WTC11 (cell line): ENCODE results near the gene UGT1A10. TPM values are rescaled to one million over a fixed set of nuclear protein-coding genes. Genes with fewer than 3 reads are reported as not detected.

Experiments
- ATAC-seq: fragments of 200-7000 bp; cut with Tn5 transposase; 2 replicates; pipeline ENCODE4 v1.10.0; 2021; ENCODE audit warnings: mild to moderate bottlenecking, moderate library complexity
- CTCF ChIA-PET: fragments of 300-600 bp; sonication (Branson Sonifier 250); formaldehyde crosslinking; loops from one replicate; lab custom pipeline; 2021; ENCODE audit warnings: antibody characterized with exemption; lab: Charles Lee
- POLR2A ChIA-PET: fragments of 350-600 bp; sonication (Branson Sonifier 250); formaldehyde crosslinking; loops from one replicate; lab custom pipeline; 2021; ENCODE audit warnings: antibody characterized with exemption; lab: Charles Lee
- DNase-seq: peaks from one replicate; pipeline ENCODE4 v3.0.0; 2021; ENCODE audit warnings: low spot score
- H3K27ac Mint-ChIP-seq: 2 replicates; pipeline ENCODE4 v1.8.0; 2021; ENCODE audit warnings: mixed read lengths
- H3K27me3 Mint-ChIP-seq: 2 replicates; pipeline ENCODE4 v1.8.0; 2021; ENCODE audit warnings: low read depth, mild to moderate bottlenecking, moderate library complexity, mixed read lengths
- H3K36me3 Mint-ChIP-seq: 2 replicates; pipeline ENCODE4 v1.8.0; 2021; ENCODE audit warnings: mixed read lengths
- H3K4me1 Mint-ChIP-seq: 2 replicates; pipeline ENCODE4 v1.8.0; 2022; ENCODE audit warnings: mixed read lengths
- H3K4me3 Mint-ChIP-seq: 2 replicates; pipeline ENCODE4 v1.8.0; 2021; ENCODE audit warnings: mild to moderate bottlenecking, moderate library complexity, mixed read lengths
- H3K9me3 Mint-ChIP-seq: 2 replicates; pipeline ENCODE4 v1.8.0; 2021; ENCODE audit warnings: mixed read lengths
- ESRRA ChIP-seq: sonication (generic); formaldehyde crosslinking; IDR thresholded peaks from 2 replicates; pipeline ENCODE4 v1.8.1; 2022; ENCODE audit warnings: mild to moderate bottlenecking, missing genetic modification reagents, borderline replicate concordance
- ETV6 ChIP-seq: sonication (generic); formaldehyde crosslinking; IDR thresholded peaks from 2 replicates; pipeline ENCODE4 v1.8.1; 2022; ENCODE audit warnings: mild to moderate bottlenecking, missing genetic modification reagents
- FOXP1 ChIP-seq: sonication (generic); formaldehyde crosslinking; IDR thresholded peaks from 2 replicates; pipeline ENCODE4 v1.8.0; 2022; ENCODE audit warnings: missing genetic modification reagents, mild to moderate bottlenecking, moderate library complexity, borderline replicate concordance
- MXD4 ChIP-seq: fragments of 250-450 bp; sonication (Bioruptor Pico); IDR thresholded peaks from 2 replicates; pipeline ENCODE4 v1.8.0; 2021; ENCODE audit warnings: mild to moderate bottlenecking, moderate library complexity, borderline replicate concordance
- NR3C1 ChIP-seq: sonication (generic); formaldehyde crosslinking; conservative IDR thresholded peaks from 2 replicates; pipeline ENCODE4 v1.8.1; 2023; ENCODE audit warnings: low read depth, mild to moderate bottlenecking, missing genetic modification reagents
- OVOL2 ChIP-seq: fragments of 250-450 bp; sonication (Bioruptor Pico); IDR thresholded peaks from 2 replicates; pipeline ENCODE4 v1.9.0; 2021; ENCODE audit warnings: mild to moderate bottlenecking, borderline replicate concordance
- PRRX2 ChIP-seq: fragments of 250-450 bp; sonication (Bioruptor Pico); IDR thresholded peaks from 2 replicates; pipeline ENCODE4 v1.8.0; 2021; ENCODE audit warnings: mild to moderate bottlenecking
- SMAD4 ChIP-seq: sonication (generic); formaldehyde crosslinking; IDR thresholded peaks from 2 replicates; pipeline ENCODE4 v1.8.0; 2022; ENCODE audit warnings: mild to moderate bottlenecking, missing genetic modification reagents
- ZNF232 ChIP-seq: sonication (generic); formaldehyde crosslinking; IDR thresholded peaks from 2 replicates; pipeline ENCODE4 v1.8.0; 2022; ENCODE audit warnings: mild to moderate bottlenecking, missing genetic modification reagents
- ZNF317 ChIP-seq: sonication (generic); formaldehyde crosslinking; IDR thresholded peaks from 2 replicates; pipeline ENCODE4 v1.8.1; 2023; ENCODE audit warnings: low read depth, mild to moderate bottlenecking, moderate library complexity, missing genetic modification reagents, borderline replicate concordance
- ZNF423 ChIP-seq: fragments of 250-450 bp; sonication (Bioruptor Pico); IDR thresholded peaks from 2 replicates; pipeline ENCODE4 v2.1.2; 2022; ENCODE audit warnings: mild to moderate bottlenecking, moderate library complexity
- total RNA-seq: library from RNA; stranded (reverse); gene quantifications from 3 replicates; pipeline ENCODE4 v1.2.3, GENCODE V29; 2021
- TF ChIP-seq, protein P1 (sequence below): fragments of 250-450 bp; sonication (Bioruptor Pico); IDR thresholded peaks from 2 replicates; pipeline ENCODE4 v1.9.0; 2021; ENCODE audit warnings: moderate library complexity, mild to moderate bottlenecking, inconsistent platforms, borderline replicate concordance
- TF ChIP-seq, protein P2 (sequence below): sonication (generic); formaldehyde crosslinking; IDR thresholded peaks from 2 replicates; pipeline ENCODE4 v1.8.1; 2023; ENCODE audit warnings: mild to moderate bottlenecking, missing genetic modification reagents
- TF ChIP-seq, protein P3 (sequence below): sonication (generic); formaldehyde crosslinking; IDR thresholded peaks from 2 replicates; pipeline ENCODE4 v1.8.1; 2023; ENCODE audit warnings: mild to moderate bottlenecking, missing genetic modification reagents, moderate library complexity
- TF ChIP-seq, protein P4 (sequence below): sonication (generic); formaldehyde crosslinking; IDR thresholded peaks from 2 replicates; pipeline ENCODE4 v1.8.1; 2022; ENCODE audit warnings: low read depth, missing genetic modification reagents, borderline replicate concordance
- TF ChIP-seq, protein P5 (sequence below): sonication (generic); formaldehyde crosslinking; IDR thresholded peaks from 2 replicates; pipeline ENCODE4 v1.8.0; 2023; ENCODE audit warnings: missing genetic modification reagents
- TF ChIP-seq, protein P6 (sequence below): sonication (generic); formaldehyde crosslinking; IDR thresholded peaks from 2 replicates; pipeline ENCODE4 v1.8.0; 2022; ENCODE audit warnings: mild to moderate bottlenecking, missing genetic modification reagents
- TF ChIP-seq, protein P7 (sequence below): sonication (generic); formaldehyde crosslinking; IDR thresholded peaks from 2 replicates; pipeline ENCODE4 v1.8.1; 2022; ENCODE audit warnings: low read depth, mild to moderate bottlenecking, moderate library complexity, missing genetic modification reagents, borderline replicate concordance
- TF ChIP-seq, protein P8 (sequence below): sonication (generic); formaldehyde crosslinking; IDR thresholded peaks from 2 replicates; pipeline ENCODE4 v1.8.0; 2023; ENCODE audit warnings: missing genetic modification reagents, mild to moderate bottlenecking, borderline replicate concordance

The UGT1A10 gene
- total RNA-seq, 1 experiment from 2014 or later, result not detected

DNA sequence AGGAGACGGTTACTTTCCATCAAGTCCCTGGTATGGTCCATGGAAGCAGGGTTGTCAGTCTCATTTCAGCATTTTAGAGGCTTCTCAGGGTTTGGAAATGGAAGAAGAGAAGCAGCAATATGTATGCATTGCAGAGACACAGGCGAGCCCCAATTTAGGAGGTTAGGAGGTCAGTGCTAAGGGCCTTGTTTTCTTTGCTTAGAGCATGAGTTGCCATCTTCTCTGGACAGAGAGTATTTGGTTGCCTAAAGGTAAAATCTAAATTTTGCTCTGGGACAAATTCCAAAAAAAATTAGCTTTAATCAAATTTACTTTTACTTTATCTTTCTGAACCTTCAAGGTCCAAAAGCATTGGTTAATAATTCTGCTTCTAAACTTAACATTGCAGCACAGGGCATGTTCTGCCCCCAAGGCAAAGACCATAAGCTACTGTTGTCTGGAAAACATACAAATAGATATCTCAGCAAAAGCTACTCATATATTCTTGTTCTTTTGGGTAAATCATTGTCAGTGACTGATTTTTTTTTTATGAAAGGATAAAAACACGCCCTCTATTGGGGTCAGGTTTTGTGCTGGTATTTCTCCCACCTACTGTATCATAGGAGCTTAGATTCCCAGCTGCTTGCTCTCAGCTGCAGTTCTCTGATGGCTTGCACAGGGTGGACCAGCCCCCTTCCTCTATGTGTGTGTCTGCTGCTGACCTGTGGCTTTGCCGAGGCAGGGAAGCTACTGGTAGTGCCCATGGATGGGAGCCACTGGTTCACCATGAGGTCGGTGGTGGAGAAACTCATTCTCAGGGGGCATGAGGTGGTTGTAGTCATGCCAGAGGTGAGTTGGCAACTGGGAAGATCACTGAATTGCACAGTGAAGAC is 35.3 kb downstream of the UGT1A10 start, which contains the start of gene UGT1A9:
UGT1A9 (plus strand) TSS at position 609 of the 872 bp plus-strand sequence; CDS start at position 646, 37 bp downstream.
- ChIA-PET CTCF (interaction anchor here (0.5 to 1.0 kb wide), 4 partner anchors 28 to 542 kb away, joined by 3 read pairs; no protein-coding TSS in a partner anchor), POLR2A (no interaction called here)
- peaks cover 7% of the 10 kb centered on the region for H3K4me1 Mint-ChIP-seq
- no peak within 1 kb of the TSS for H3K4me3 Mint-ChIP-seq
- H3K27me3 Mint-ChIP-seq, result no peaks in the 10 kb centered on the region
- DNase-seq, result no peak
- peaks cover 9% of the 10 kb centered on the region for H3K9me3 Mint-ChIP-seq
- no peak for ATAC-seq
- no peak within 1 kb of the TSS for H3K27ac Mint-ChIP-seq
- TF ChIP-seq OVOL2 (CRISPR knock-in tag), result no peak
- no peak for TF ChIP-seq FOXP1
- TF ChIP-seq ZNF423, result no peak
- TF ChIP-seq MXD4 (CRISPR knock-in tag), result no peak
- TF ChIP-seq, protein P1, sequence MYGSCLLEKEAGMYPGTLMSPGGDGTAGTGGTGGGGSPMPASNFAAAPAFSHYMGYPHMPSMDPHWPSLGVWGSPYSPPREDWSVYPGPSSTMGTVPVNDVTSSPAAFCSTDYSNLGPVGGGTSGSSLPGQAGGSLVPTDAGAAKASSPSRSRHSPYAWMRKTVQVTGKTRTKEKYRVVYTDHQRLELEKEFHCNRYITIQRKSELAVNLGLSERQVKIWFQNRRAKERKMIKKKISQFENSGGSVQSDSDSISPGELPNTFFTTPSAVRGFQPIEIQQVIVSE, result no peak
- no peak for TF ChIP-seq NR3C1 (CRISPR knock-in tag)
- TF ChIP-seq, protein P2, sequence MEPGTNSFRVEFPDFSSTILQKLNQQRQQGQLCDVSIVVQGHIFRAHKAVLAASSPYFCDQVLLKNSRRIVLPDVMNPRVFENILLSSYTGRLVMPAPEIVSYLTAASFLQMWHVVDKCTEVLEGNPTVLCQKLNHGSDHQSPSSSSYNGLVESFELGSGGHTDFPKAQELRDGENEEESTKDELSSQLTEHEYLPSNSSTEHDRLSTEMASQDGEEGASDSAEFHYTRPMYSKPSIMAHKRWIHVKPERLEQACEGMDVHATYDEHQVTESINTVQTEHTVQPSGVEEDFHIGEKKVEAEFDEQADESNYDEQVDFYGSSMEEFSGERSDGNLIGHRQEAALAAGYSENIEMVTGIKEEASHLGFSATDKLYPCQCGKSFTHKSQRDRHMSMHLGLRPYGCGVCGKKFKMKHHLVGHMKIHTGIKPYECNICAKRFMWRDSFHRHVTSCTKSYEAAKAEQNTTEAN (CRISPR knock-in tag), result no peak
- TF ChIP-seq SMAD4 (CRISPR knock-in tag), result no peak
- TF ChIP-seq, protein P3, sequence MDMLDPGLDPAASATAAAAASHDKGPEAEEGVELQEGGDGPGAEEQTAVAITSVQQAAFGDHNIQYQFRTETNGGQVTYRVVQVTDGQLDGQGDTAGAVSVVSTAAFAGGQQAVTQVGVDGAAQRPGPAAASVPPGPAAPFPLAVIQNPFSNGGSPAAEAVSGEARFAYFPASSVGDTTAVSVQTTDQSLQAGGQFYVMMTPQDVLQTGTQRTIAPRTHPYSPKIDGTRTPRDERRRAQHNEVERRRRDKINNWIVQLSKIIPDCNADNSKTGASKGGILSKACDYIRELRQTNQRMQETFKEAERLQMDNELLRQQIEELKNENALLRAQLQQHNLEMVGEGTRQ (CRISPR knock-in tag), result no peak
- TF ChIP-seq, all 79 proteins: peak for 0
- H3K36me3 Mint-ChIP-seq, result no peaks in the 10 kb centered on the region

DNA sequence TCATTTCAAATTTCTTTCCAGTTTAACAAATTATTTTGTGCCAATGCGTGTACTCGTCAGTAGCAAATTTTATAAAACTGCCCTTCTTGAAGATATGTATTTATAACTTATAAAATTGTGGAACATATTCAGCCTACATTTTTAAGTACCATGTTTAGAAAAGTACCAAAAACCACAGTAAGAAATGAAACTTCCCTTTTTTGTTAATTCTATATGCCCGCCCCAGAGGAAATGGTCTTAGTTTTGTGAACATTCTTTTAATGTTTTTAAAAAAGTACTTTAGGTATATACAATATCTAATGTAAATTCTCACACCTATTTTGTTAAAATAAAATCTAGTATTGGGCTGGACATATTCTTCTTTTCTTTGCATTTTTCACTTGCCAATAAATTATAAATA is 36.6 kb downstream of the UGT1A10 start:
- Mint-ChIP-seq H3K9me3 (peaks cover 9% of the 10 kb centered on the region), H3K4me1 (peaks cover 7% of the 10 kb centered on the region), H3K27ac (no peak overlapping the region), H3K4me3 (no peak overlapping the region), H3K36me3 (no peaks in the 10 kb centered on the region), H3K27me3 (no peaks in the 10 kb centered on the region)
- TF ChIP-seq ZNF232 (CRISPR knock-in tag), result no peak
- no peak for TF ChIP-seq PRRX2 (CRISPR knock-in tag)
- TF ChIP-seq, protein P4, sequence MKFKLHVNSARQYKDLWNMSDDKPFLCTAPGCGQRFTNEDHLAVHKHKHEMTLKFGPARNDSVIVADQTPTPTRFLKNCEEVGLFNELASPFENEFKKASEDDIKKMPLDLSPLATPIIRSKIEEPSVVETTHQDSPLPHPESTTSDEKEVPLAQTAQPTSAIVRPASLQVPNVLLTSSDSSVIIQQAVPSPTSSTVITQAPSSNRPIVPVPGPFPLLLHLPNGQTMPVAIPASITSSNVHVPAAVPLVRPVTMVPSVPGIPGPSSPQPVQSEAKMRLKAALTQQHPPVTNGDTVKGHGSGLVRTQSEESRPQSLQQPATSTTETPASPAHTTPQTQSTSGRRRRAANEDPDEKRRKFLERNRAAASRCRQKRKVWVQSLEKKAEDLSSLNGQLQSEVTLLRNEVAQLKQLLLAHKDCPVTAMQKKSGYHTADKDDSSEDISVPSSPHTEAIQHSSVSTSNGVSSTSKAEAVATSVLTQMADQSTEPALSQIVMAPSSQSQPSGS (CRISPR knock-in tag), result no peak
- no peak for TF ChIP-seq ETV6
- no peak for TF ChIP-seq ZNF317
- TF ChIP-seq, protein P5, sequence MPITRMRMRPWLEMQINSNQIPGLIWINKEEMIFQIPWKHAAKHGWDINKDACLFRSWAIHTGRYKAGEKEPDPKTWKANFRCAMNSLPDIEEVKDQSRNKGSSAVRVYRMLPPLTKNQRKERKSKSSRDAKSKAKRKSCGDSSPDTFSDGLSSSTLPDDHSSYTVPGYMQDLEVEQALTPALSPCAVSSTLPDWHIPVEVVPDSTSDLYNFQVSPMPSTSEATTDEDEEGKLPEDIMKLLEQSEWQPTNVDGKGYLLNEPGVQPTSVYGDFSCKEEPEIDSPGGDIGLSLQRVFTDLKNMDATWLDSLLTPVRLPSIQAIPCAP (CRISPR knock-in tag), result no peak
- TF ChIP-seq, protein P6, sequence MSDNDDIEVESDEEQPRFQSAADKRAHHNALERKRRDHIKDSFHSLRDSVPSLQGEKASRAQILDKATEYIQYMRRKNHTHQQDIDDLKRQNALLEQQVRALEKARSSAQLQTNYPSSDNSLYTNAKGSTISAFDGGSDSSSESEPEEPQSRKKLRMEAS, result no peak
- ATAC-seq (no peak), DNase-seq (no peak)
- ChIA-PET CTCF (no interaction called here), POLR2A (no interaction called here)

DNA sequence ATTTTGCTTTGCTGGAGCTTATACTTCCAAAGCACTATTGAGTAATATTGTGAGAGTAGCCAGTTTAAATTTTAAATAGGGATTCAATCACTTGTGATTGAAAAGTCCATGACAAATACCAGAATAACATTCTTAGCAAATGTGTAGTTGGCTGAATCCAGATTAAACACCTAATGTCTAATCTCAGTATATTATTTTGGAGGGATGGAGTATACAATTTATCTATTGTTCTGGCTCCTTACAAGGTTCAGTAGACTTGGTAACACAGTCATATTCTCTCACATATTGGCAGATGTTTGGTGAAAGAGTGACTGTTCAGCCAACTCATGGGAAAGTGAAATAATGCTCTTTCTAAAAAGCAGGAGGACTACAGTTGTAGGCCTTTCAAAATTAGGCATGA is 37.6 kb downstream of the UGT1A10 start:
- POLR2A ChIA-PET, result no interaction called here
- CTCF ChIA-PET, result no interaction called here
- no peak for TF ChIP-seq ESRRA (CRISPR knock-in tag)
- TF ChIP-seq, protein P7, sequence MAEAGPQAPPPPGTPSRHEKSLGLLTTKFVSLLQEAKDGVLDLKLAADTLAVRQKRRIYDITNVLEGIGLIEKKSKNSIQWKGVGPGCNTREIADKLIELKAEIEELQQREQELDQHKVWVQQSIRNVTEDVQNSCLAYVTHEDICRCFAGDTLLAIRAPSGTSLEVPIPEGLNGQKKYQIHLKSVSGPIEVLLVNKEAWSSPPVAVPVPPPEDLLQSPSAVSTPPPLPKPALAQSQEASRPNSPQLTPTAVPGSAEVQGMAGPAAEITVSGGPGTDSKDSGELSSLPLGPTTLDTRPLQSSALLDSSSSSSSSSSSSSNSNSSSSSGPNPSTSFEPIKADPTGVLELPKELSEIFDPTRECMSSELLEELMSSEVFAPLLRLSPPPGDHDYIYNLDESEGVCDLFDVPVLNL, result no peak
- TF ChIP-seq, protein P8, sequence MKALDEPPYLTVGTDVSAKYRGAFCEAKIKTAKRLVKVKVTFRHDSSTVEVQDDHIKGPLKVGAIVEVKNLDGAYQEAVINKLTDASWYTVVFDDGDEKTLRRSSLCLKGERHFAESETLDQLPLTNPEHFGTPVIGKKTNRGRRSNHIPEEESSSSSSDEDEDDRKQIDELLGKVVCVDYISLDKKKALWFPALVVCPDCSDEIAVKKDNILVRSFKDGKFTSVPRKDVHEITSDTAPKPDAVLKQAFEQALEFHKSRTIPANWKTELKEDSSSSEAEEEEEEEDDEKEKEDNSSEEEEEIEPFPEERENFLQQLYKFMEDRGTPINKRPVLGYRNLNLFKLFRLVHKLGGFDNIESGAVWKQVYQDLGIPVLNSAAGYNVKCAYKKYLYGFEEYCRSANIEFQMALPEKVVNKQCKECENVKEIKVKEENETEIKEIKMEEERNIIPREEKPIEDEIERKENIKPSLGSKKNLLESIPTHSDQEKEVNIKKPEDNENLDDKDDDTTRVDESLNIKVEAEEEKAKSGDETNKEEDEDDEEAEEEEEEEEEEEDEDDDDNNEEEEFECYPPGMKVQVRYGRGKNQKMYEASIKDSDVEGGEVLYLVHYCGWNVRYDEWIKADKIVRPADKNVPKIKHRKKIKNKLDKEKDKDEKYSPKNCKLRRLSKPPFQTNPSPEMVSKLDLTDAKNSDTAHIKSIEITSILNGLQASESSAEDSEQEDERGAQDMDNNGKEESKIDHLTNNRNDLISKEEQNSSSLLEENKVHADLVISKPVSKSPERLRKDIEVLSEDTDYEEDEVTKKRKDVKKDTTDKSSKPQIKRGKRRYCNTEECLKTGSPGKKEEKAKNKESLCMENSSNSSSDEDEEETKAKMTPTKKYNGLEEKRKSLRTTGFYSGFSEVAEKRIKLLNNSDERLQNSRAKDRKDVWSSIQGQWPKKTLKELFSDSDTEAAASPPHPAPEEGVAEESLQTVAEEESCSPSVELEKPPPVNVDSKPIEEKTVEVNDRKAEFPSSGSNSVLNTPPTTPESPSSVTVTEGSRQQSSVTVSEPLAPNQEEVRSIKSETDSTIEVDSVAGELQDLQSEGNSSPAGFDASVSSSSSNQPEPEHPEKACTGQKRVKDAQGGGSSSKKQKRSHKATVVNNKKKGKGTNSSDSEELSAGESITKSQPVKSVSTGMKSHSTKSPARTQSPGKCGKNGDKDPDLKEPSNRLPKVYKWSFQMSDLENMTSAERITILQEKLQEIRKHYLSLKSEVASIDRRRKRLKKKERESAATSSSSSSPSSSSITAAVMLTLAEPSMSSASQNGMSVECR, result no peak

More for the DNA sequence above, 37.6 kb downstream of the UGT1A10 start:
- Mint-ChIP-seq H3K9me3 (peaks cover under 1% of the 10 kb centered on the region), H3K4me3 (no peak overlapping the region), H3K27ac (no peak overlapping the region), H3K36me3 (no peaks in the 10 kb centered on the region), H3K27me3 (0 out of 2 replicates have a peak, but pooled peaks cover 1% of the 10 kb centered on the region), H3K4me1 (peaks cover 7% of the 10 kb centered on the region)
- DNase-seq (no peak), ATAC-seq (no peak)
